MM.1S (cell line): Measurements from ENCODE around the gene EFNA4.

Experiments used
- DNase-seq: peaks from one replicate; pipeline ENCODE4 v3.0.0-alpha.2; 2015
- H2AFZ ChIP-seq: fragments of 300-600 bp; sonication (generic); 2 replicates; pipeline ENCODE4 v1.6.0; 2016; ENCODE audit warnings: antibody characterized with exemption, low read length
- H3F3A ChIP-seq: fragments of 300-600 bp; sonication (generic); 2 replicates; pipeline ENCODE4 v1.6.1; 2016; ENCODE audit warnings: mild to moderate bottlenecking, antibody characterized with exemption, low read length, moderate library complexity, mixed read lengths; ENCODE audit not compliant: insufficient read depth
- H3K27ac ChIP-seq: fragments of 300-600 bp; sonication (generic); 2 replicates; pipeline ENCODE4 v1.5.1; 2016; ENCODE audit warnings: mild to moderate bottlenecking, low read length
- H3K27me3 ChIP-seq: fragments of 300-600 bp; sonication (generic); replicated peaks from 2 replicates; pipeline ENCODE4 v1.6.0; 2016; ENCODE audit warnings: low read length; ENCODE audit not compliant: insufficient read depth
- H3K36me3 ChIP-seq: fragments of 300-600 bp; sonication (generic); replicated peaks from 2 replicates; pipeline ENCODE4 v1.6.1; 2016; ENCODE audit warnings: mild to moderate bottlenecking, low read length, mixed read lengths; ENCODE audit not compliant: insufficient read depth
- H3K4me1 ChIP-seq: fragments of 300-600 bp; sonication (generic); 2 replicates; pipeline ENCODE4 v1.6.1; 2016; ENCODE audit warnings: low read length, mixed read lengths
- H3K4me2 ChIP-seq: fragments of 300-600 bp; sonication (generic); 2 replicates; pipeline ENCODE4 v1.6.0; 2016; ENCODE audit warnings: low read depth, low read length
- H3K4me3 ChIP-seq: fragments of 300-600 bp; sonication (generic); 2 replicates; pipeline ENCODE4 v1.5.1; 2016; ENCODE audit warnings: low read length, mixed read lengths
- H3K79me2 ChIP-seq: fragments of 300-600 bp; sonication (generic); 2 replicates; pipeline ENCODE4 v1.6.1; 2016; ENCODE audit warnings: mixed run types, low read length, mixed read lengths
- H3K9ac ChIP-seq: fragments of 300-600 bp; sonication (generic); 2 replicates; pipeline ENCODE4 v1.6.1; 2016; ENCODE audit warnings: low read length, mixed read lengths
- H3K9me2 ChIP-seq: fragments of 300-600 bp; sonication (generic); replicated peaks from 2 replicates; pipeline ENCODE4 v1.6.1; 2016; ENCODE audit warnings: mild to moderate bottlenecking, low read length, mixed read lengths; ENCODE audit not compliant: insufficient read depth
- H3K9me3 ChIP-seq: fragments of 300-600 bp; sonication (generic); replicated peaks from 2 replicates; pipeline ENCODE4 v1.6.1; 2016; ENCODE audit warnings: mild to moderate bottlenecking, low read length, mixed read lengths; ENCODE audit not compliant: insufficient read depth
- H4K20me1 ChIP-seq: fragments of 300-600 bp; sonication (generic); 2 replicates; pipeline ENCODE4 v1.6.1; 2016; ENCODE audit warnings: mild to moderate bottlenecking, low read length, moderate library complexity, mixed read lengths; ENCODE audit not compliant: insufficient read depth
- CTCF ChIP-seq: fragments of 300-600 bp; sonication (generic); IDR thresholded peaks from 2 replicates; pipeline ENCODE4 v1.5.1; 2016; ENCODE audit warnings: antibody characterized with exemption, low read length, mixed read lengths
- EZH2 ChIP-seq: fragments of 300-600 bp; sonication (generic); optimal IDR thresholded peaks from 2 replicates; pipeline ENCODE3; 2017; ENCODE audit warnings: low read depth, mild to moderate bottlenecking, antibody characterized with exemption, low read length, mixed read lengths
- EZH2phosphoT487 ChIP-seq: fragments of 300-600 bp; sonication (generic); IDR thresholded peaks from 2 replicates; pipeline ENCODE4 v1.6.1; 2018; ENCODE audit warnings: antibody characterized with exemption, low read length

The EFNA4 gene

GRCh38 chr1:155022927-155023236, 40.7 kb upstream of the EFNA4 start:
- Histone ChIP-seq H3K79me2 (no peaks in the 10 kb centered on the region), H3K9me3 (no peaks in the 10 kb centered on the region), H3F3A (peaks cover 5% of the 10 kb centered on the region; the same call in 1 of the 2 replicates), H2AFZ (no peak overlapping the region), H3K4me3 (no peak overlapping the region), H3K4me1 (peaks cover 2% of the 10 kb centered on the region), H3K9me2 (no peaks in the 10 kb centered on the region), H4K20me1 (no peaks in the 10 kb centered on the region), H3K9ac (no peak overlapping the region), H3K27ac (no peak overlapping the region), H3K27me3 (no peaks in the 10 kb centered on the region), H3K4me2 (no peak overlapping the region), H3K36me3 (no peaks in the 10 kb centered on the region)
- TF ChIP-seq CTCF (no peak), EZH2phosphoT487 (no peak), EZH2 (no peak)
- no peak for DNase-seq

- Histone ChIP-seq H2AFZ (no peak overlapping the region), H3K9me3 (no peaks in the 10 kb centered on the region), H3K36me3 (no peaks in the 10 kb centered on the region), H3F3A (0 out of 2 replicates have a peak, but pooled peaks cover 4% of the 10 kb centered on the region), H3K9ac (no peak overlapping the region), H3K27me3 (no peaks in the 10 kb centered on the region), H4K20me1 (no peaks in the 10 kb centered on the region), H3K79me2 (no peaks in the 10 kb centered on the region), H3K27ac (no peak overlapping the region), H3K9me2 (no peaks in the 10 kb centered on the region), H3K4me3 (no peak overlapping the region), H3K4me2 (no peak overlapping the region), H3K4me1 (no peaks in the 10 kb centered on the region)
- DNase-seq = no peak
- TF ChIP-seq EZH2 = no peak
- no peak for TF ChIP-seq EZH2phosphoT487
- TF ChIP-seq CTCF = no peak
These were observed 39.9 kb upstream of the EFNA4 start for GRCh38 chr1:155023627-155024026.

GRCh38 chr1:155024315-155024714, 39.2 kb upstream of the EFNA4 start:
- no peaks in the 10 kb centered on the region for H3K27me3 ChIP-seq
- no peaks in the 10 kb centered on the region for H4K20me1 ChIP-seq
- H3K4me3 ChIP-seq = no peak overlapping the region
- H3K9me3 ChIP-seq = no peaks in the 10 kb centered on the region
- H2AFZ ChIP-seq = no peak overlapping the region
- no peak for TF ChIP-seq EZH2phosphoT487
- TF ChIP-seq EZH2 = no peak
- TF ChIP-seq CTCF = no peak
- no peak for DNase-seq
- no peaks in the 10 kb centered on the region for H3K4me1 ChIP-seq
- H3K27ac ChIP-seq = no peak overlapping the region
- H3K4me2 ChIP-seq = no peak overlapping the region
- H3F3A ChIP-seq = 0 out of 2 replicates have a peak, but pooled peaks cover 4% of the 10 kb centered on the region
- H3K9me2 ChIP-seq = no peaks in the 10 kb centered on the region
- no peak overlapping the region for H3K9ac ChIP-seq
- no peaks in the 10 kb centered on the region for H3K79me2 ChIP-seq
- H3K36me3 ChIP-seq = no peaks in the 10 kb centered on the region

GRCh38 chr1:155026154-155026553, 37.4 kb upstream of the EFNA4 start:
- Histone ChIP-seq H3K36me3 (no peaks in the 10 kb centered on the region), H3K4me2 (no peak overlapping the region), H2AFZ (no peak overlapping the region), H3K4me3 (no peak overlapping the region), H3K27ac (no peak overlapping the region), H3K27me3 (no peaks in the 10 kb centered on the region), H3K79me2 (no peaks in the 10 kb centered on the region), H4K20me1 (no peaks in the 10 kb centered on the region), H3K9me3 (no peaks in the 10 kb centered on the region), H3K4me1 (no peaks in the 10 kb centered on the region), H3K9me2 (no peaks in the 10 kb centered on the region), H3K9ac (no peak overlapping the region), H3F3A (no peaks in the 10 kb centered on the region)
- DNase-seq = no peak
- TF ChIP-seq EZH2 (no peak), CTCF (no peak), EZH2phosphoT487 (no peak)
